ENCODE data around the gene DSTN.

DSTN gene

DNA sequence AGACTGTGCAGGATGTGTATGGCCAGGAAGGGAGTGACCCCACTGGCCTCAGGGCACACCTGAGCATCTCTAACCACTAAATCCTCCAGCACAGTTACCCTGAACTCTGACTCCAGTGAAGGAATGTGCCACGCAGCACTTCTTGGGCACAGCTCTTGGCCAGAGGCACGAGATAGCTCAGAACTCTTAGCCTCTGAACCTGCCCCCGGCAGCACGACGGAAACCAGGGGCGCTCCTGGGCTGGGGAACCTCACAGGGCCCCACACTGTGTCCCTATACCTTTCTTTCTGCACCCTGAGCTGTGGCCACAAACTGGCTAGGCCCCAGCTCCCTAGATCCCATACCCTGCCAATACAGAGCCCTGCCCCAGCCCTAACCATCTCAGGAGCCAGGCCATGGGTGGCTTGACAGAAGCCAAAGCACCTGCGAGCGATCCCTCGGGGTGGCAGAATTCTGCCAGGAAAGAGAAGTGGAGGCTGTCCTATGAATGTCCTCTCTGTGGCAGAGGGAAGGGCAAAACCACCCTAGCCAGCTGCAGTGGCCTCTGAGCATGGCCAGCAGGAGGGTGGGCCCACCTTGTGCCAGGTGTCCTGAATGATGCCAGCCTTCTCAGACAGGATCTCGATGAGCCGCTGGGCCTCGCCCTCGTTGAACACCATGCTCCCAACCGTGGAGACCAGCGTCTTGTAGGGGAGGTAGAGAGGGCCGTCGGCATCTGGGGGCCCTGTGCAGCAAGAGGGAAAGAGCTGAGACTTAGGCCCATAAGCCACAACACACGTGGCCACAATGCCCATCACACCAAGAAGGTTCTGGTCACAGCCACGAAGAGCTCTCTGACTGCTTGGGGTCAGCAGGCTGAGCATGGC is 72.8 kb downstream of the DSTN start:
- peaks cover 38 to 40% of the 10 kb centered on the region in 2 donors for H3K4me1 ChIP-seq (ENCODE audit: control insufficient read depth in 1 of 2, insufficient read depth in 2 of 2, low read length in 2 of 2)
- no peaks in the 10 kb centered on the region for H3K27me3 ChIP-seq (ENCODE audit: control insufficient read depth in 1 of 2, insufficient read depth in 2 of 2, low read length in 2 of 2)
- H3K27ac ChIP-seq (ENCODE audit: low read depth, low read length): no peak overlapping the region
- H3K9me3 ChIP-seq (ENCODE audit: control insufficient read depth in 1 of 2, low read length in 2 of 2): no peaks in the 10 kb centered on the region
- H3K36me3 ChIP-seq (ENCODE audit: control insufficient read depth in 1 of 2, insufficient read depth in 2 of 2, low read length in 2 of 2): peaks cover 39 to 61% of the 10 kb centered on the region in 2 donors
- H3K4me3 ChIP-seq (ENCODE audit: low read depth in 1 of 2, low read length in 2 of 2): no peak overlapping the region
- no peak overlapping the region for H3K9ac ChIP-seq (ENCODE audit: low read depth in 1 of 2, low read length in 2 of 2)

GRCh38 chr20:17643531-17644188 is 73.8 kb downstream of the DSTN start:
- Histone ChIP-seq H3K4me1 (ENCODE audit: control insufficient read depth in 1 of 2, insufficient read depth in 2 of 2, low read length in 2 of 2) (peaks cover 48 to 50% of the 10 kb centered on the region in 2 donors), H3K4me3 (ENCODE audit: low read depth in 1 of 2, low read length in 2 of 2) (no peak overlapping the region), H3K9ac (ENCODE audit: low read depth in 1 of 2, low read length in 2 of 2) (no peak overlapping the region)

GRCh38 chr20:17644451-17644850 is 74.6 kb downstream of the DSTN start:
- no peak overlapping the region for H3K27ac ChIP-seq (ENCODE audit: low read depth, low read length)
- H3K4me3 ChIP-seq (ENCODE audit: low read depth in 1 of 2, low read length in 2 of 2): no peak overlapping the region
- no peaks in the 10 kb centered on the region for H3K9me3 ChIP-seq (ENCODE audit: control insufficient read depth in 1 of 2, low read length in 2 of 2)
- H3K9ac ChIP-seq (ENCODE audit: low read depth in 1 of 2, low read length in 2 of 2): peak overlapping the region in 1 of 2 donors; percentile 2
- no peaks in the 10 kb centered on the region for H3K27me3 ChIP-seq (ENCODE audit: control insufficient read depth in 1 of 2, insufficient read depth in 2 of 2, low read length in 2 of 2)
- H3K36me3 ChIP-seq (ENCODE audit: control insufficient read depth in 1 of 2, insufficient read depth in 2 of 2, low read length in 2 of 2): peaks cover 27 to 43% of the 10 kb centered on the region in 2 donors
- peaks cover 56 to 57% of the 10 kb centered on the region in 2 donors for H3K4me1 ChIP-seq (ENCODE audit: control insufficient read depth in 1 of 2, insufficient read depth in 2 of 2, low read length in 2 of 2)

More at GRCh38 chr20:17643531-17644188, 73.8 kb downstream of the DSTN start:
- no peak overlapping the region for H3K27ac ChIP-seq (ENCODE audit: low read depth, low read length)
- no peaks in the 10 kb centered on the region for H3K9me3 ChIP-seq (ENCODE audit: control insufficient read depth in 1 of 2, low read length in 2 of 2)
- H3K27me3 ChIP-seq (ENCODE audit: control insufficient read depth in 1 of 2, insufficient read depth in 2 of 2, low read length in 2 of 2): no peaks in the 10 kb centered on the region
- H3K36me3 ChIP-seq (ENCODE audit: control insufficient read depth in 1 of 2, insufficient read depth in 2 of 2, low read length in 2 of 2): peaks cover 31 to 51% of the 10 kb centered on the region in 2 donors

DNA sequence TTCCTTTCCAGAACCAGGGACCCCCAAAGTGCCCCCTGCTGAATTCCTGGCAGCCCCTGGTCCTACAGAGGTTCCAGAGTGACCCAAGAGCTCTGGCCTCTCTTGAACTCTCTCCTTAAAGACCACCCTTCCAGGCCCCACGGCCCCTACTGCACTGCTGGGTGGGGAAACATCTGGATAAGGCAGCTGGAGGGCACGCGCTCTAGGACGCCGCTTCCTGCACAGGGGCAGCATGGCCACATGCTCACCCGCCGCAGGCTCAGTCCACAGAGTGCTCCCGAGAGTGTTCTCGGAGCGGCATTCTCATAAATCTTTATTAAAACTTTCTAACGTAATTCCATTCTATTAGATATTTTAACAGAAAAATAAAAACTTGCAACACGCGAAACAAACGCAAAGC is 75.1 kb downstream of the DSTN start:
- H3K36me3 ChIP-seq (ENCODE audit: control insufficient read depth in 1 of 2, insufficient read depth in 2 of 2, low read length in 2 of 2): peaks cover 26 to 38% of the 10 kb centered on the region in 2 donors
- no peaks in the 10 kb centered on the region for H3K9me3 ChIP-seq (ENCODE audit: control insufficient read depth in 1 of 2, low read length in 2 of 2)
- H3K4me3 ChIP-seq (ENCODE audit: low read depth in 1 of 2, low read length in 2 of 2): no peak overlapping the region
- no peak overlapping the region for H3K27ac ChIP-seq (ENCODE audit: low read depth, low read length)
- H3K9ac ChIP-seq (ENCODE audit: low read depth in 1 of 2, low read length in 2 of 2): no peak overlapping the region
- no peaks in the 10 kb centered on the region for H3K27me3 ChIP-seq (ENCODE audit: control insufficient read depth in 1 of 2, insufficient read depth in 2 of 2, low read length in 2 of 2)
- H3K4me1 ChIP-seq (ENCODE audit: control insufficient read depth in 1 of 2, insufficient read depth in 2 of 2, low read length in 2 of 2): peaks cover 62 to 63% of the 10 kb centered on the region in 2 donors

- H3K27ac ChIP-seq (ENCODE audit: low read depth, low read length): no peak overlapping the region
- H3K9ac ChIP-seq (ENCODE audit: low read depth in 1 of 2, low read length in 2 of 2): no peak overlapping the region
- H3K27me3 ChIP-seq (ENCODE audit: control insufficient read depth in 1 of 2, insufficient read depth in 2 of 2, low read length in 2 of 2): no peaks in the 10 kb centered on the region
- H3K4me1 ChIP-seq (ENCODE audit: control insufficient read depth in 1 of 2, insufficient read depth in 2 of 2, low read length in 2 of 2): peaks cover 69 to 70% of the 10 kb centered on the region in 2 donors
- H3K9me3 ChIP-seq (ENCODE audit: control insufficient read depth in 1 of 2, low read length in 2 of 2): no peaks in the 10 kb centered on the region
- H3K36me3 ChIP-seq (ENCODE audit: control insufficient read depth in 1 of 2, insufficient read depth in 2 of 2, low read length in 2 of 2): peaks cover 27 to 37% of the 10 kb centered on the region in 2 donors
- H3K4me3 ChIP-seq (ENCODE audit: low read depth in 1 of 2, low read length in 2 of 2): no peak overlapping the region
Observed at GRCh38 chr20:17645546-17646208, 75.8 kb downstream of the DSTN start.

- peaks cover 75 to 77% of the 10 kb centered on the region in 2 donors for H3K4me1 ChIP-seq (ENCODE audit: control insufficient read depth in 1 of 2, insufficient read depth in 2 of 2, low read length in 2 of 2)
- no peaks in the 10 kb centered on the region for H3K27me3 ChIP-seq (ENCODE audit: control insufficient read depth in 1 of 2, insufficient read depth in 2 of 2, low read length in 2 of 2)
- peaks cover 22 to 30% of the 10 kb centered on the region in 2 donors for H3K36me3 ChIP-seq (ENCODE audit: control insufficient read depth in 1 of 2, insufficient read depth in 2 of 2, low read length in 2 of 2)
- H3K9ac ChIP-seq (ENCODE audit: low read depth in 1 of 2, low read length in 2 of 2): no peak overlapping the region
- H3K27ac ChIP-seq (ENCODE audit: low read depth, low read length): no peak overlapping the region
- H3K4me3 ChIP-seq (ENCODE audit: low read depth in 1 of 2, low read length in 2 of 2): no peak overlapping the region
- no peaks in the 10 kb centered on the region for H3K9me3 ChIP-seq (ENCODE audit: control insufficient read depth in 1 of 2, low read length in 2 of 2)
Observed at GRCh38 chr20:17646209-17646960, 76.5 kb downstream of the DSTN start.

DNA sequence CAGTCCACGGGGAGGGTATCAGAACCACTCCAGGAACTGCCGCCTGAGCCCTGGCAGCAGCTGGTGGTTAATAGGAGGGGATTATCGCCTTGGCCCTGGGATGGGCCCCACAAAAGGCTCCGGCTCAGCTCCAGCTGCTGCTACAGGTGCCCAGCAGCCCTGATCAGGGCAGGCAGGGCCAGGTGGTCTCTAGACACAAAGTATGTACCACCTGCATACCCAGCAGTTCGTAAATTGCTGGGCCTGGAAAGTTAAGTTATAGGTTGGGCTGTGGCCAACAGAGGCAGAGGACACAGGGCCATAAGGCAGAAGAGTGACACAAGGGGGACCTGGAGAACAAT is 77.1 kb downstream of the DSTN start:
- Histone ChIP-seq H3K27me3 (ENCODE audit: control insufficient read depth in 1 of 2, insufficient read depth in 2 of 2, low read length in 2 of 2) (no peaks in the 10 kb centered on the region), H3K27ac (ENCODE audit: low read depth, low read length) (no peak overlapping the region), H3K4me1 (ENCODE audit: control insufficient read depth in 1 of 2, insufficient read depth in 2 of 2, low read length in 2 of 2) (peaks cover 80 to 81% of the 10 kb centered on the region in 2 donors), H3K4me3 (ENCODE audit: low read depth in 1 of 2, low read length in 2 of 2) (no peak overlapping the region), H3K9me3 (ENCODE audit: control insufficient read depth in 1 of 2, low read length in 2 of 2) (no peaks in the 10 kb centered on the region), H3K9ac (ENCODE audit: low read depth in 1 of 2, low read length in 2 of 2) (no peak overlapping the region), H3K36me3 (ENCODE audit: control insufficient read depth in 1 of 2, insufficient read depth in 2 of 2, low read length in 2 of 2) (peaks cover 17 to 25% of the 10 kb centered on the region in 2 donors)

GRCh38 chr20:17647391-17648314 is 77.8 kb downstream of the DSTN start:
- no peak overlapping the region for H3K9ac ChIP-seq (ENCODE audit: low read depth in 1 of 2, low read length in 2 of 2)
- no peaks in the 10 kb centered on the region for H3K9me3 ChIP-seq (ENCODE audit: control insufficient read depth in 1 of 2, low read length in 2 of 2)
- peaks cover 80 to 88% of the 10 kb centered on the region in 2 donors for H3K4me1 ChIP-seq (ENCODE audit: control insufficient read depth in 1 of 2, insufficient read depth in 2 of 2, low read length in 2 of 2)
- peaks cover 13 to 24% of the 10 kb centered on the region in 2 donors for H3K36me3 ChIP-seq (ENCODE audit: control insufficient read depth in 1 of 2, insufficient read depth in 2 of 2, low read length in 2 of 2)
- H3K4me3 ChIP-seq (ENCODE audit: low read depth in 1 of 2, low read length in 2 of 2): no peak overlapping the region
- H3K27me3 ChIP-seq (ENCODE audit: control insufficient read depth in 1 of 2, insufficient read depth in 2 of 2, low read length in 2 of 2): no peaks in the 10 kb centered on the region
- no peak overlapping the region for H3K27ac ChIP-seq (ENCODE audit: low read depth, low read length)

DNA sequence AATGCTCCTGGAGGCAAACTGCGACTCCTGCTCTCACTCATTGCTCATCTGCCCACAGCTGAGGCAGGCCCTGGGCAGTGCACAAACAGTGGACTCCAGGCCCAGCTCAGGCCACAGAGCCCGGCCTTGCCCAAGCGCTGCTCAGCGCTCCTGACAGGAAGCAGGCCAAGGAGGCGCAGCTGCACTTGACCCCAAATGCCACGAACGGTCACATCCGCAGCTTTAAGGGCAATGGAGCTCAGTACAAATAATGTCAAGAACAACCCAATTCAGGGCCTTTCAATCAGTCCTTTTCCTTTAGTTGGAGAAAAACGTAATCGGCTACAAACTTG is 78.4 kb downstream of the DSTN start:
- H3K9ac ChIP-seq (ENCODE audit: low read depth in 1 of 2, low read length in 2 of 2): no peak overlapping the region
- H3K36me3 ChIP-seq (ENCODE audit: control insufficient read depth in 1 of 2, insufficient read depth in 2 of 2, low read length in 2 of 2): peaks cover 18 to 23% of the 10 kb centered on the region in 2 donors
- H3K4me1 ChIP-seq (ENCODE audit: control insufficient read depth in 1 of 2, insufficient read depth in 2 of 2, low read length in 2 of 2): peaks cover 83 to 90% of the 10 kb centered on the region in 2 donors
- no peak overlapping the region for H3K27ac ChIP-seq (ENCODE audit: low read depth, low read length)
- no peak overlapping the region for H3K4me3 ChIP-seq (ENCODE audit: low read depth in 1 of 2, low read length in 2 of 2)
- H3K27me3 ChIP-seq (ENCODE audit: control insufficient read depth in 1 of 2, insufficient read depth in 2 of 2, low read length in 2 of 2): no peaks in the 10 kb centered on the region
- no peaks in the 10 kb centered on the region for H3K9me3 ChIP-seq (ENCODE audit: control insufficient read depth in 1 of 2, low read length in 2 of 2)

Data from duodenal mucosa (tissue), 2 donors.